Smooth muscle cell (in vitro differentiated cells): ENCODE data around the gene CENPT. TPM values are rescaled to one million over a fixed set of nuclear protein-coding genes. Genes with fewer than 3 reads are reported as not detected.
A peak's percentile ranks its signal among the peaks of the same experiment; 100 is the strongest.

Experiments used
- DNase-seq: peaks from one replicate; lab custom pipeline; 2025; ENCODE audit not compliant: unreplicated experiment; lab: John Stamatoyannopoulos, UW
- H2AFZ ChIP-seq: fragments of 200-600 bp; sonication (generic); 2 replicates; pipeline ENCODE4 v1.6.0; 2016; ENCODE audit warnings: antibody characterized with exemption, low read depth, mild to moderate bottlenecking
- H3F3A ChIP-seq: fragments of 200-600 bp; sonication (generic); 2 replicates; pipeline ENCODE4 v1.6.0; 2017; ENCODE audit warnings: antibody characterized with exemption, low read depth
- H3K27ac ChIP-seq: fragments of 200-600 bp; sonication (generic); 2 replicates; pipeline ENCODE4 v1.5.1; 2016; ENCODE audit warnings: low read depth, mild to moderate bottlenecking
- H3K27me3 ChIP-seq: fragments of 200-600 bp; sonication (generic); 2 replicates; pipeline ENCODE4 v1.6.1; 2016; ENCODE audit warnings: low read depth, mild to moderate bottlenecking
- H3K36me3 ChIP-seq: fragments of 200-600 bp; sonication (generic); 2 replicates; pipeline ENCODE4 v1.5.1; 2016; ENCODE audit warnings: low read depth
- H3K4me1 ChIP-seq: fragments of 200-600 bp; sonication (generic); 2 replicates; pipeline ENCODE4 v1.5.1; 2016; ENCODE audit warnings: low read depth
- H3K4me2 ChIP-seq: fragments of 200-600 bp; sonication (generic); 2 replicates; pipeline ENCODE4 v1.6.0; 2016; ENCODE audit warnings: mild to moderate bottlenecking
- H3K4me3 ChIP-seq: fragments of 200-600 bp; sonication (generic); 2 replicates; pipeline ENCODE4 v1.5.1; 2016; ENCODE audit warnings: mild to moderate bottlenecking
- H3K79me2 ChIP-seq: fragments of 200-600 bp; sonication (generic); 2 replicates; pipeline ENCODE4 v1.6.0; 2016; ENCODE audit warnings: low read depth, mild to moderate bottlenecking
- H3K9ac ChIP-seq: fragments of 200-600 bp; sonication (generic); 2 replicates; pipeline ENCODE4 v1.6.0; 2016; ENCODE audit warnings: low read depth
- H3K9me3 ChIP-seq: fragments of 200-600 bp; sonication (generic); replicated peaks from 2 replicates; pipeline ENCODE4 v1.5.1; 2016; ENCODE audit warnings: low read depth
- H4K20me1 ChIP-seq: fragments of 200-600 bp; sonication (generic); 2 replicates; pipeline ENCODE4 v1.6.0; 2016; ENCODE audit warnings: low read depth
- WGBS: methylation state at CpG from one replicate; pipeline ENCODE4 v1.1.7; 2016; ENCODE audit warnings: low lambda C conversion rate; 5-methylcytosine and 5-hydroxymethylcytosine counted together
- polyA plus RNA-seq: library from polyadenylated mRNA; unstranded; fragments of >200 nt; fragmentation: Nextera tagmentation; extraction: Ambion mirVana; gene quantifications from 2 replicates; pipeline ENCODE4 v1.2.1, GENCODE V29; 2016
- total RNA-seq: library from RNA; depleted of rRNA; stranded (reverse); fragments of >200 nt; gene quantifications from 2 replicates; pipeline ENCODE4 v1.2.3, GENCODE V29; 2014
- TF ChIP-seq, protein P1 (sequence below): fragments of 200-600 bp; sonication (generic); IDR thresholded peaks from 2 replicates; pipeline ENCODE4 v1.5.1; 2017; ENCODE audit warnings: borderline replicate concordance, mild to moderate bottlenecking, antibody characterized with exemption; ENCODE audit not compliant: insufficient read depth, poor library complexity, severe bottlenecking

CENPT gene
- total and polyA plus RNA-seq, 2 experiments from 2014 or later, result 47.0 to 65.8 TPM

DNA sequence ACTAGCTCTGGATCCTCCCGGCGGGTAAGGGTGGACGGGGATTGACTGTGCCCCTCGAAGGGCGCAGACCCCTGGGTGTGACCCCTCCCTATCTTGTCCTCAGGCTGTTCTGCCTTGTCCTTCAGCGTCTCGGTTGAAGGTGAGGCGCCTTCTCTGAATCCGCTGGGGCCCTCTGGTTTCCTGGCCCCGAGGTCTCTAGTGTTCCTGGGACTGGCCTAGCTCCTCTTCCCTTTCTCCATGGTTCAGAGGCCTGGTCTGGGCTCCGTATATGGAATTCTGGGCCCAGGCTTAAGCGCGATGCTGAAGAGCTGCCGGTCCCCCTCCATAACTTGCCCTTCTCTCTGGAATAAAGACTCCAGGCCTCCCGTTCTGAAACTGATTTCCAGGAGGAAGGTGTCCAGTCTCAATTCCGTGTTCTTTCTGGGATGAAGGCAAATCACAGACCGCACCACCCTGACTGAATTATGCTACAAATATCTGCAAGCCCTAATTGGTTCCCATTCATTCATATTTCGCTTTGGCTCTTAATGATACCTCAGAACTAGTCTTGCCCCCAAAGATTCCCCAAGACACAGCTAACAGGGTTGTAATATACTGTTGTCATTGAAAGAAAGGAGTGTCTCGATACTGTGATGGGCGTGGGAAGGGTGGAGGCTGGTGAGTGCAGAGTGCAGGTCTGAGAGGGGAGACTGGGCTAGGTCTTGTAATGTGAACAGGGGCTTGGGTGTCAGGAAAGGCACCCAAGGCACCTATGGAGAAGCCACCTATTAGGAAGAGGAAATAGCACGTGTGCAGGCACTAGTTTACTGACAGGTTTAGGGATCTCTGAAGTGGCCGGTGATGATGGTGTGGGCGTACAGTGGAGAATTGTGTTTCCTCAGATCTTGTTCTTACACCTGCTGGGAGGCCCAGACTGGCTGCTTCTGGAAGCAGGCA lies 26.2 kb upstream of the CENPT start:
- Histone ChIP-seq H2AFZ (peak overlapping the region; percentile 39), H3F3A (peaks cover 13% of the 10 kb centered on the region), H4K20me1 (peaks cover 32% of the 10 kb centered on the region), H3K27ac (peak overlapping the region; percentile 63), H3K27me3 (no peaks in the 10 kb centered on the region), H3K4me3 (peak overlapping the region; percentile 87), H3K9me3 (no peaks in the 10 kb centered on the region), H3K36me3 (no peaks in the 10 kb centered on the region), H3K4me1 (peaks cover 13% of the 10 kb centered on the region), H3K4me2 (peak overlapping the region; percentile 100), H3K79me2 (peaks cover 38% of the 10 kb centered on the region), H3K9ac (peak overlapping the region; percentile 93)
- WGBS, result 25% methylated on average over 23 of the region's 23 CpGs
- DNase-seq, result no peak
- TF ChIP-seq, protein P1, sequence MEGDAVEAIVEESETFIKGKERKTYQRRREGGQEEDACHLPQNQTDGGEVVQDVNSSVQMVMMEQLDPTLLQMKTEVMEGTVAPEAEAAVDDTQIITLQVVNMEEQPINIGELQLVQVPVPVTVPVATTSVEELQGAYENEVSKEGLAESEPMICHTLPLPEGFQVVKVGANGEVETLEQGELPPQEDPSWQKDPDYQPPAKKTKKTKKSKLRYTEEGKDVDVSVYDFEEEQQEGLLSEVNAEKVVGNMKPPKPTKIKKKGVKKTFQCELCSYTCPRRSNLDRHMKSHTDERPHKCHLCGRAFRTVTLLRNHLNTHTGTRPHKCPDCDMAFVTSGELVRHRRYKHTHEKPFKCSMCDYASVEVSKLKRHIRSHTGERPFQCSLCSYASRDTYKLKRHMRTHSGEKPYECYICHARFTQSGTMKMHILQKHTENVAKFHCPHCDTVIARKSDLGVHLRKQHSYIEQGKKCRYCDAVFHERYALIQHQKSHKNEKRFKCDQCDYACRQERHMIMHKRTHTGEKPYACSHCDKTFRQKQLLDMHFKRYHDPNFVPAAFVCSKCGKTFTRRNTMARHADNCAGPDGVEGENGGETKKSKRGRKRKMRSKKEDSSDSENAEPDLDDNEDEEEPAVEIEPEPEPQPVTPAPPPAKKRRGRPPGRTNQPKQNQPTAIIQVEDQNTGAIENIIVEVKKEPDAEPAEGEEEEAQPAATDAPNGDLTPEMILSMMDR, result no peak

DNA sequence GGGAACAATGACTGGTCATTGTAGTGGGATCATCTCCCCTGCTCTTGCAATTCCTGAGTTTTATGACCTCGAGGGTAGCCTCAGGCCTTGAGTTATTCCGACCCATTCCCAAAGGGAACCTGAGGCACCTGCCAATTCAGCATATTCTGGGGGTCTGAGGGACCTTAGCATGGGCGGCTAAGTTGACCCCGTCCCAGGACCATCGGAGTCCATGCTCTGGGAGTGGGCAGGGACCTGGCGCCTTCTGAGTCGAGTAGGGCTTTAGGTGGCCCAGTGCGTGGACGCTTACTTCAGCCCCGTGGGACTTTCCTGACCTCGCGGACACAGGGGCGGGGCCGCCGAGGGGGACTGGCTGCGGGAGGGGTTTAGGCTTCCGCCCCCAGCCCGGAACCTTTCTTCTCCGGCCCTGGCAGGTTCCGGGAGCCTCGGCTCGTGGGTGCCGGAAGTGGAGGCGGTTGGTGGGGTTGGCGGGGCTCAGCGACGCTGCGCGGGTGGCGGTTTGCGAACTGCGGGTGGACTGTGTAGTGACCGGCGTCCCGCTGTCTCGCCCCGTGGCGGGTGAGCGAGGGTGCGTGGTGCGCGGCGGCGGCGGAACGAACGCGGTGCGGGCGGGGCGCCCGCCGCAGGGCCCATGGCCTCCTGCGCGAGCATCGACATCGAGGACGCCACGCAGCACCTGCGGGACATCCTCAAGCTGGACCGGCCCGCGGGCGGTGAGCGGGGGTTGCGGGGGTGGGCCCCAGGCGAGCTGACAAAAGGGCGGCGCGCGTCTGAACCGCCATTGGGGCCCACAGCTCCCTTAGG lies 25.3 kb upstream of the CENPT start, which contains the start of gene EDC4:
TSS of gene EDC4 (plus strand) at position 422 of the 804 bp plus-strand sequence. CDS start at position 632, 210 bp downstream.
- WGBS, result 8% methylated on average over 32 of the region's 72 CpGs
- H4K20me1 ChIP-seq, result peaks cover 36% of the 10 kb centered on the region
- H3K36me3 ChIP-seq, result no peaks in the 10 kb centered on the region
- DNase-seq, result peak; percentile 57
- TF ChIP-seq, protein P1, result no peak
- peak within 1 kb of the TSS; percentile 63 for H3K27ac ChIP-seq
- H3K9me3 ChIP-seq, result no peaks in the 10 kb centered on the region
- peaks cover 13% of the 10 kb centered on the region for H3K4me1 ChIP-seq
- H3K4me3 ChIP-seq, result peak within 1 kb of the TSS; percentile 87
- H3K27me3 ChIP-seq, result no peaks in the 10 kb centered on the region
- H3K79me2 ChIP-seq, result peaks cover 38% of the 10 kb centered on the region
- peak within 1 kb of the TSS; percentile 39 for H2AFZ ChIP-seq
- peak within 1 kb of the TSS; percentile 93 for H3K9ac ChIP-seq
- H3F3A ChIP-seq, result peaks cover 14% of the 10 kb centered on the region
- H3K4me2 ChIP-seq, result peak within 1 kb of the TSS; percentile 100

DNA sequence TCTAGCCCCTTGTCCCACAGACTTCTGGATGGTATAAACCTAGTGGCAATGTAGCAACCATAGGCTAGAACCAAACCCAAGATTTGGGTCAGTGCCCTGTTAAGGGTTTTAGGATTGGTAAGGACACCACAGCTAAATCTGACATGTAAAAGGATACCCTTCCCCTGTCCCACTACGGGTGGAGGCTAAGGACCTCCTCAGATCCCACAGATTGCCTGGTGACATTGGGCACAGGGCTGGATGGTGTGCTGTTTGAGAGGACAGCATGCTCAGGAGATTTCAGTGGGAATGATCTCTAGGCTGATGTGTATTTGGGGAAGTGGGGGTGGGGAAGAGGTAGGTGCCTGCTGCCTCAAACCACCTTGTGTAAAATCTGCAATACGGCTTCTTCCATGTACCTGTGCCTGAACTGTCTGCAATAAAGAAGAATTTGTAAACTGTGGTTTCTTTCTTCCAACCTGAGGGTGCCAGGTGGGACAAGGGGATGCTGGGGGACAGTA lies 24.7 kb upstream of the CENPT start:
- Histone ChIP-seq H3K27me3 (no peaks in the 10 kb centered on the region), H2AFZ (no peak overlapping the region), H3K4me3 (peak overlapping the region; percentile 87)

More for the DNA sequence above, 24.7 kb upstream of the CENPT start:
- DNase-seq, result no peak
- Histone ChIP-seq H3K9ac (no peak overlapping the region), H3K9me3 (no peaks in the 10 kb centered on the region), H3K4me1 (peaks cover 13% of the 10 kb centered on the region), H4K20me1 (peaks cover 43% of the 10 kb centered on the region), H3F3A (peaks cover 20% of the 10 kb centered on the region), H3K36me3 (no peaks in the 10 kb centered on the region), H3K4me2 (peak overlapping the region; percentile 100), H3K27ac (peak overlapping the region; percentile 63), H3K79me2 (peaks cover 37% of the 10 kb centered on the region)
- TF ChIP-seq, protein P1, result no peak
- 78% methylated on average over 2 of the region's 2 CpGs for WGBS
